ENCODE results near the gene CABCOCO1. TPM values are rescaled to one million over a fixed set of nuclear protein-coding genes. Genes with fewer than 3 reads are reported as not detected.

The CABCOCO1 gene
- total RNA-seq, 1 donor from 2014 or later, result not detected

- no peak for DNase-seq (ENCODE audit: low spot score)
- no peak for ATAC-seq
Observed at GRCh38 chr10:61779950-61780659, 117.4 kb downstream of the CABCOCO1 start.

GRCh38 chr10:61780732-61781131, 118.0 kb downstream of the CABCOCO1 start:
- ATAC-seq (no peak), DNase-seq (ENCODE audit: low spot score) (no peak)

- DNase-seq (ENCODE audit: low spot score) (no peak), ATAC-seq (no peak)
Observed at GRCh38 chr10:61781969-61782403, 119.3 kb downstream of the CABCOCO1 start.

- DNase-seq (ENCODE audit: low spot score) (no peak), ATAC-seq (no peak)
Observed at GRCh38 chr10:61784354-61785133, 121.8 kb downstream of the CABCOCO1 start.

GRCh38 chr10:61785473-61786105, 122.9 kb downstream of the CABCOCO1 start:
- no peak for DNase-seq (ENCODE audit: low spot score)
- ATAC-seq, result no peak

GRCh38 chr10:61786728-61787127, 124.0 kb downstream of the CABCOCO1 start:
- ATAC-seq, result no peak
- DNase-seq (ENCODE audit: low spot score), result no peak

- ATAC-seq, result no peak
- no peak for DNase-seq (ENCODE audit: low spot score)
Observed at GRCh38 chr10:61787170-61787569, 124.4 kb downstream of the CABCOCO1 start.

- no peak for ATAC-seq
Observed at GRCh38 chr10:61789031-61789430, 126.3 kb downstream of the CABCOCO1 start.

GRCh38 chr10:61791216-61791615, 128.5 kb downstream of the CABCOCO1 start:
- DNase-seq (ENCODE audit: low spot score), result no peak
- no peak for ATAC-seq

More at GRCh38 chr10:61789031-61789430, 126.3 kb downstream of the CABCOCO1 start:
- DNase-seq (ENCODE audit: low spot score), result no peak

- no peak for DNase-seq (ENCODE audit: low spot score)
- no peak for ATAC-seq
Observed at GRCh38 chr10:61792097-61792716, 129.5 kb downstream of the CABCOCO1 start.

- DNase-seq (ENCODE audit: low spot score) (no peak), ATAC-seq (no peak)
Observed at GRCh38 chr10:61792921-61793320, 130.2 kb downstream of the CABCOCO1 start.

- ATAC-seq (no peak), DNase-seq (ENCODE audit: low spot score) (no peak)
Observed at GRCh38 chr10:61793760-61794703, 131.3 kb downstream of the CABCOCO1 start.

GRCh38 chr10:61795147-61795546, 132.4 kb downstream of the CABCOCO1 start:
- ATAC-seq (no peak), DNase-seq (ENCODE audit: low spot score) (no peak)

GRCh38 chr10:61795551-61795950, 132.8 kb downstream of the CABCOCO1 start:
- ATAC-seq (no peak), DNase-seq (ENCODE audit: low spot score) (no peak)

- DNase-seq (ENCODE audit: low spot score) (no peak), ATAC-seq (no peak)
Observed at GRCh38 chr10:61796785-61797184, 134.1 kb downstream of the CABCOCO1 start.

- no peak for ATAC-seq
- no peak for DNase-seq (ENCODE audit: low spot score)
Observed at GRCh38 chr10:61797304-61798153, 134.8 kb downstream of the CABCOCO1 start.

GRCh38 chr10:61798713-61799112, 136.0 kb downstream of the CABCOCO1 start:
- ATAC-seq (no peak), DNase-seq (ENCODE audit: low spot score) (no peak)

- ATAC-seq (no peak), DNase-seq (ENCODE audit: low spot score) (no peak)
Observed at GRCh38 chr10:61801484-61801883, 138.8 kb downstream of the CABCOCO1 start.

GRCh38 chr10:61803269-61803668, 140.5 kb downstream of the CABCOCO1 start:
- no peak for DNase-seq (ENCODE audit: low spot score)
- ATAC-seq, result no peak
